NCI-H748 (cell line): ENCODE measurements around the gene EPHA3.
"Not testable (repeated sequence)": the region's sequence is repeated elsewhere in the genome, so short reads cannot be mapped to it uniquely, and the experiment has no call there.

Experiments used
- DNase-seq: peaks from one replicate; lab custom pipeline; 2025; ENCODE audit not compliant: unreplicated experiment; lab: John Stamatoyannopoulos, UW

The EPHA3 gene

GRCh38 chr3:89350935-89351334, 243.5 kb downstream of the EPHA3 start:
- not testable (repeated sequence) for DNase-seq

GRCh38 chr3:89353465-89353864, 246.0 kb downstream of the EPHA3 start:
- no peak for DNase-seq

GRCh38 chr3:89358281-89358680, 250.9 kb downstream of the EPHA3 start:
- DNase-seq: no peak

GRCh38 chr3:89360156-89360555, 252.7 kb downstream of the EPHA3 start:
- no peak for DNase-seq

GRCh38 chr3:89362496-89362895, 255.1 kb downstream of the EPHA3 start:
- no peak for DNase-seq

- DNase-seq: no peak
Observed at GRCh38 chr3:89363171-89363570, 255.8 kb downstream of the EPHA3 start.

- no peak for DNase-seq
Observed at GRCh38 chr3:89364314-89364713, 256.9 kb downstream of the EPHA3 start.

- DNase-seq: no peak
Observed at GRCh38 chr3:89367166-89367565, 259.7 kb downstream of the EPHA3 start.

- DNase-seq: no peak
Observed at GRCh38 chr3:89368846-89369245, 261.4 kb downstream of the EPHA3 start.

- no peak for DNase-seq
Observed at GRCh38 chr3:89372456-89372855, 265.0 kb downstream of the EPHA3 start.

- DNase-seq: no peak
Observed at GRCh38 chr3:89373434-89373833, 266.0 kb downstream of the EPHA3 start.

GRCh38 chr3:89375451-89375850, 268.0 kb downstream of the EPHA3 start:
- DNase-seq: no peak

GRCh38 chr3:89380016-89380415, 272.6 kb downstream of the EPHA3 start:
- no peak for DNase-seq

GRCh38 chr3:89392991-89393390, 285.6 kb downstream of the EPHA3 start:
- no peak for DNase-seq

GRCh38 chr3:89395456-89395855, 288.0 kb downstream of the EPHA3 start:
- DNase-seq: no peak

GRCh38 chr3:89395996-89396395, 288.6 kb downstream of the EPHA3 start:
- no peak for DNase-seq

- DNase-seq: no peak
Observed at GRCh38 chr3:89402051-89402450, 294.6 kb downstream of the EPHA3 start.

- no peak for DNase-seq
Observed at GRCh38 chr3:89405176-89405575, 297.8 kb downstream of the EPHA3 start.

GRCh38 chr3:89405593-89405992, 298.2 kb downstream of the EPHA3 start:
- no peak for DNase-seq

- peak; percentile 27 for DNase-seq
Observed at GRCh38 chr3:89411201-89411600, 303.8 kb downstream of the EPHA3 start.

GRCh38 chr3:89414270-89414669, 306.8 kb downstream of the EPHA3 start:
- DNase-seq: no peak

- no peak for DNase-seq
Observed at GRCh38 chr3:89419647-89420241, 312.3 kb downstream of the EPHA3 start.

- DNase-seq: no peak
Observed at GRCh38 chr3:89426060-89426459, 318.6 kb downstream of the EPHA3 start.
